IPS-20b (cell line): ENCODE measurements around the gene PRPF18.

Source experiments
- H3K27ac ChIP-seq: one replicate; pipeline ENCODE4 v1.5.1; 2013; ENCODE audit warnings: low read length
- H3K27me3 ChIP-seq: 2 replicates; pipeline ENCODE4 v1.6.1; 2013; ENCODE audit warnings: mild to moderate bottlenecking, low read length, inconsistent platforms; ENCODE audit not compliant: insufficient read depth
- H3K36me3 ChIP-seq: 2 replicates; pipeline ENCODE4 v1.6.1; 2013; ENCODE audit warnings: low read depth, mild to moderate bottlenecking, inconsistent platforms, low read length, moderate library complexity; ENCODE audit not compliant: insufficient read depth
- H3K4me1 ChIP-seq: 2 replicates; pipeline ENCODE4 v1.6.1; 2013; ENCODE audit warnings: mild to moderate bottlenecking, control low read depth, inconsistent platforms, low read length, moderate library complexity; ENCODE audit not compliant: insufficient read depth
- H3K4me3 ChIP-seq: 2 replicates; pipeline ENCODE4 v1.5.1; 2013; ENCODE audit warnings: mild to moderate bottlenecking, low read length, inconsistent platforms
- H3K9ac ChIP-seq: 2 replicates; pipeline ENCODE4 v1.6.1; 2013; ENCODE audit warnings: low read depth, mild to moderate bottlenecking, inconsistent platforms, low read length, moderate library complexity
- H3K9me3 ChIP-seq: 2 replicates; pipeline ENCODE4 v1.6.1; 2013; ENCODE audit warnings: mild to moderate bottlenecking, low read depth, low read length, inconsistent platforms; ENCODE audit not compliant: insufficient read depth

PRPF18 gene

GRCh38 chr10:13659887-13660550, 73.3 kb downstream of the PRPF18 start:
- H3K27me3 ChIP-seq: no peaks in the 10 kb centered on the region
- H3K4me3 ChIP-seq: no peak overlapping the region
- no peak overlapping the region for H3K27ac ChIP-seq
- H3K9ac ChIP-seq: no peak overlapping the region
- peaks cover 70% of the 10 kb centered on the region; the same call in 1 of the 2 replicates for H3K36me3 ChIP-seq
- H3K9me3 ChIP-seq: no peaks in the 10 kb centered on the region
- no peaks in the 10 kb centered on the region; the same call in 1 of the 2 replicates for H3K4me1 ChIP-seq

- H3K4me3 ChIP-seq: no peak overlapping the region
Observed at GRCh38 chr10:13660551-13660920, 73.8 kb downstream of the PRPF18 start.

GRCh38 chr10:13661256-13661655, 74.5 kb downstream of the PRPF18 start:
- Histone ChIP-seq H3K27me3 (no peaks in the 10 kb centered on the region), H3K9me3 (no peaks in the 10 kb centered on the region), H3K27ac (no peak overlapping the region), H3K9ac (no peak overlapping the region), H3K36me3 (peaks cover 72% of the 10 kb centered on the region; the same call in 1 of the 2 replicates), H3K4me3 (no peak overlapping the region), H3K4me1 (no peaks in the 10 kb centered on the region; the same call in 1 of the 2 replicates)

More at GRCh38 chr10:13660551-13660920, 73.8 kb downstream of the PRPF18 start:
- peaks cover 72% of the 10 kb centered on the region; the same call in 1 of the 2 replicates for H3K36me3 ChIP-seq
- H3K4me1 ChIP-seq: no peaks in the 10 kb centered on the region; the same call in 1 of the 2 replicates
- H3K9me3 ChIP-seq: no peaks in the 10 kb centered on the region
- no peaks in the 10 kb centered on the region for H3K27me3 ChIP-seq
- no peak overlapping the region for H3K27ac ChIP-seq
- H3K9ac ChIP-seq: no peak overlapping the region

- no peaks in the 10 kb centered on the region for H3K27me3 ChIP-seq
- peaks cover 79% of the 10 kb centered on the region for H3K36me3 ChIP-seq
Observed at GRCh38 chr10:13665516-13666262, 78.9 kb downstream of the PRPF18 start.

GRCh38 chr10:13668126-13668525, 81.4 kb downstream of the PRPF18 start:
- Histone ChIP-seq H3K4me1 (peaks cover 11% of the 10 kb centered on the region), H3K9me3 (no peaks in the 10 kb centered on the region), H3K4me3 (no peak overlapping the region), H3K27ac (no peak overlapping the region), H3K9ac (no peak overlapping the region), H3K36me3 (peaks cover 66% of the 10 kb centered on the region), H3K27me3 (no peaks in the 10 kb centered on the region)

More at GRCh38 chr10:13665516-13666262, 78.9 kb downstream of the PRPF18 start:
- Histone ChIP-seq H3K9me3 (no peaks in the 10 kb centered on the region), H3K9ac (no peak overlapping the region), H3K27ac (no peak overlapping the region), H3K4me3 (no peak overlapping the region), H3K4me1 (no peaks in the 10 kb centered on the region)

- H3K9ac ChIP-seq: no peak overlapping the region
- no peak overlapping the region for H3K4me3 ChIP-seq
- H3K27ac ChIP-seq: no peak overlapping the region
- H3K9me3 ChIP-seq: no peaks in the 10 kb centered on the region
- H3K36me3 ChIP-seq: peaks cover 59% of the 10 kb centered on the region
- peaks cover 18% of the 10 kb centered on the region for H3K4me1 ChIP-seq
- no peaks in the 10 kb centered on the region for H3K27me3 ChIP-seq
Observed at GRCh38 chr10:13669182-13669855, 82.6 kb downstream of the PRPF18 start.

GRCh38 chr10:13669901-13670300, 83.1 kb downstream of the PRPF18 start:
- Histone ChIP-seq H3K4me1 (peaks cover 18% of the 10 kb centered on the region), H3K4me3 (no peak overlapping the region), H3K27ac (no peak overlapping the region), H3K27me3 (no peaks in the 10 kb centered on the region), H3K9ac (no peak overlapping the region), H3K9me3 (no peaks in the 10 kb centered on the region), H3K36me3 (peaks cover 60% of the 10 kb centered on the region)

GRCh38 chr10:13670311-13670710, 83.5 kb downstream of the PRPF18 start:
- Histone ChIP-seq H3K9me3 (no peaks in the 10 kb centered on the region), H3K36me3 (peaks cover 58% of the 10 kb centered on the region), H3K9ac (no peak overlapping the region), H3K27ac (no peak overlapping the region), H3K4me3 (no peak overlapping the region), H3K27me3 (no peaks in the 10 kb centered on the region), H3K4me1 (peaks cover 18% of the 10 kb centered on the region)

- Histone ChIP-seq H3K27ac (peak overlapping the region; percentile 66), H3K4me1 (peaks cover 18% of the 10 kb centered on the region), H3K9me3 (no peaks in the 10 kb centered on the region), H3K4me3 (no peak overlapping the region), H3K9ac (peak overlapping the region; percentile 66; the same call in 1 of the 2 replicates), H3K36me3 (peaks cover 42% of the 10 kb centered on the region), H3K27me3 (no peaks in the 10 kb centered on the region)
Observed at GRCh38 chr10:13671904-13672303, 85.1 kb downstream of the PRPF18 start.

GRCh38 chr10:13672548-13672947, 85.8 kb downstream of the PRPF18 start:
- Histone ChIP-seq H3K36me3 (peaks cover 44% of the 10 kb centered on the region), H3K4me3 (peak overlapping the region; percentile 44; the same call in 1 of the 2 replicates), H3K4me1 (peaks cover 18% of the 10 kb centered on the region), H3K27ac (peak overlapping the region; percentile 66), H3K9me3 (no peaks in the 10 kb centered on the region), H3K27me3 (no peaks in the 10 kb centered on the region), H3K9ac (peak overlapping the region; percentile 66; the same call in 1 of the 2 replicates)

GRCh38 chr10:13673156-13673555, 86.4 kb downstream of the PRPF18 start:
- peaks cover 41% of the 10 kb centered on the region for H3K36me3 ChIP-seq

More at GRCh38 chr10:13673156-13673555, 86.4 kb downstream of the PRPF18 start:
- no peaks in the 10 kb centered on the region for H3K9me3 ChIP-seq
- H3K4me3 ChIP-seq: peak overlapping the region; percentile 44; the same call in 1 of the 2 replicates
- peak overlapping the region; percentile 66; the same call in 1 of the 2 replicates for H3K9ac ChIP-seq
- peaks cover 18% of the 10 kb centered on the region for H3K4me1 ChIP-seq
- H3K27ac ChIP-seq: peak overlapping the region; percentile 66
- no peaks in the 10 kb centered on the region for H3K27me3 ChIP-seq
